HG03064 (cell line): ENCODE results near the gene ZBTB43.
"Not testable (repeated sequence)": the region's sequence is repeated elsewhere in the genome, so short reads cannot be mapped to it uniquely, and the experiment has no call there.

Experiments
- ATAC-seq: cut with Tn5 transposase; IDR thresholded peaks from one replicate; pipeline ENCODE4 v1.9.1; 2021; ENCODE audit warnings: low read depth; ENCODE audit not compliant: unreplicated experiment

Gene ZBTB43, protein sequence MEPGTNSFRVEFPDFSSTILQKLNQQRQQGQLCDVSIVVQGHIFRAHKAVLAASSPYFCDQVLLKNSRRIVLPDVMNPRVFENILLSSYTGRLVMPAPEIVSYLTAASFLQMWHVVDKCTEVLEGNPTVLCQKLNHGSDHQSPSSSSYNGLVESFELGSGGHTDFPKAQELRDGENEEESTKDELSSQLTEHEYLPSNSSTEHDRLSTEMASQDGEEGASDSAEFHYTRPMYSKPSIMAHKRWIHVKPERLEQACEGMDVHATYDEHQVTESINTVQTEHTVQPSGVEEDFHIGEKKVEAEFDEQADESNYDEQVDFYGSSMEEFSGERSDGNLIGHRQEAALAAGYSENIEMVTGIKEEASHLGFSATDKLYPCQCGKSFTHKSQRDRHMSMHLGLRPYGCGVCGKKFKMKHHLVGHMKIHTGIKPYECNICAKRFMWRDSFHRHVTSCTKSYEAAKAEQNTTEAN

DNA sequence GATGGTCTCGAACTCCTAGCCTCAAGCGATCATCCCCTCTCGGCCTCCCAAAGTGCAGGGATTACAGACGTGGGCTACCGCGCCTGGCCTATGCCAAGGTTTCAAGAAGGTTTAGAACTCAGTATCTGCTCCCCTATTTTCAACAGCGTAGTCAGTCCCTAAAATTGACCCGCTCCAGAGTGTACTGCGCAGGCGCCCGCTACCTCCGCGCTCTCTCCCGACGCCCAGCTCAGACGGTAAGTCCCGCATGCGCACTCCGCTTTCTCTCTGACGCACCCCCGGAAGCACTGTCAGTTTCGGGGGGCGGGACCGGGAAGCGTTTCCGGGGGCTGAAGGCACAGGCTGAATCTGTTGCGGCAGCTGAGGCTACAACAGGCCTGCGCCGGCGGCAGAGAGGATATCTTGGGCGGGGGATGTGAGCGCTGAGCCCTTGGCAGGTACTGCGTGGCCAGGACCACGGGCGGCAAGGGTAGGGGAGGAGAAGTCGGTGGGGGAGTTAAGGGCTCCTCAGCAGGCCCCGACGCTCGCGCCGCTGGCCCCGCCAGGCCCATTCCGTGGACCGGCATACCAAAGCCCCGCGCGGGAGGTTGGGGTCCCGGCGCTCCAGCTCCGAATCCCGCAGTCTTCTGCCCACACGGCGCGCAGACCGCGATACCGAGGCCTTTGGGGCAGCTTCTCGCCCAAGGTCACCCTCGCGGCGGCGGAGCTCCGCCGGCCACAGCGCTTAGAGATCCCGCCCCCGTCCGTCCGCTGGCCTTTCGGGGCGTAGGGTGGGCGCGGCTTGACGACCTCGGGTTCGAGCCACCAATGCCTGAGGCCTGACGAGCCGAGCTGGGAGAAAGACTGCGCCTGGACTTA, at the start of gene ZBTB43:
Gene ZBTB43, plus strand, starts transcription at position 345 of the 858 bp plus-strand sequence. CDS start 27,470 bp downstream, outside the sequence.
- peak; percentile 61 for ATAC-seq

DNA sequence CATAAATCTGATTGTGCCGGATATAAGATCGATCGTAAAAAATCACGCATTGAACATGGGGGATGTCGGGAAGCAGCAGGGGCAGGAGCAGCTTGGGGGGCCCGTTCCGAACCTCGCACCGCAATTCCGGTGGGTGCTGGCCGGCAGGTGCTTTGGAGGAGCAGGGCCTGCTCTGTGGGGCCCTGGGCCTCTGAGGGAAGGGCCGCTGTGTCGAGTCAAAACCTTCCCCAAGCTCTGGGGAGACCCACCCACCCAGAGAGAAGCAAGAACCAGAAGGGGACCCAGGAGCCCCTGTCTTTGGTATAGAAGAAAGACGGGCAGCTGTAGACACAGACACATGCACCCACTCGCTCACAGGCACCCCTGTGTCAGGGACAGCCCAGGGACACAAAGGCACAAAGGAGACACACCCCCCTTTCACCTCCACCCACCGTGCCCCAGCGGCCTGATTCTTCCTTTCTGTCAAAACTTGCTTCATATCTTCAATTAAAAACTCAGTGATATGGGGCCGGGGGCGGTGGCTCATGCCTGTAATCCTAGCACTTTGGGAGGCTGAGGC, 49.4 kb upstream of the ZBTB43 start:
- no peak for ATAC-seq

DNA sequence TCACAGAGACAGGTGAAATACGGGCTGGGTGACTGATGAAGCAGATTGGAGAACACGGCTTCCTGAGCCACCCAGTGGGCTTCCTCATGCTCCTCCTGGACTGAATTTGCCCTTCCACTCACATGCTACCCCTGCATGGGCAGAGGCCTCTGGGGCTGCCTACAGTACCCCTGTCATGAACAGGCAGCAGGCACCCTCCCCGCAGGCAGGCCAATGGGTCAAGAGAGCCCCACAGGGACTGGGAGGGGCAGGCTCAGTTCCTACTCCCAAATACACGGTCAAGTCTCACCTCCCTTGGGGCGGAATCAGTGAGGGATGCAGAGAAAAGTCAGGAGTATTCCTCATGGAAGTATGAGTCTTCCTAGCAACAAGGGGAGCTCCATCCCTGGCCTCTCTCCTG, 48.6 kb upstream of the ZBTB43 start:
- no peak for ATAC-seq

DNA sequence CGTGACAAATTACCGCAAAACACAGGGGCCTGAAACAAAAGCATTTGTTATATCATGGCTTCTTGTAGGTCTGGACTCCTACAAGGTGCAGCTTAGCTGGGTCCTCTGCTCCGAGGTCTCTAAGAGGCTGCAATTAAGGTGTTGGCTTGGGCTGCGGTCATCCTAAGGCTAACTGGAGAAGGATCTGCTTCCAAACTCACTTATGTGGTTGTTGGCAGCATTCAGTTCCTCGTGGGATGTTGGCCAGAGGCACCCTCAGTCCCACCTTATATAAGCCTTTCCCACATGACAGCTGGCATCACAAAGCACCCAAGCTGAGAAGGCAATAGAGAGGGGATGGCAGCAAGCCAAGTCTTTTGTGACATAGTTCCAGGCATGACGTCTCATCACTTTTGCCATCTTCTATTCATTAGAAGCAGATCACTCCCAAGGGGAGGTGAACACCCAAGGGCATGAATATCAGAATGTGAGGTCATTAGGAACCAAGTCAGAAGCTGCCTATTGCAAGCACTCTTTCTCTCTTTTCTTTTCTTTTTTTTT, 47.9 kb upstream of the ZBTB43 start:
- no peak for ATAC-seq

DNA sequence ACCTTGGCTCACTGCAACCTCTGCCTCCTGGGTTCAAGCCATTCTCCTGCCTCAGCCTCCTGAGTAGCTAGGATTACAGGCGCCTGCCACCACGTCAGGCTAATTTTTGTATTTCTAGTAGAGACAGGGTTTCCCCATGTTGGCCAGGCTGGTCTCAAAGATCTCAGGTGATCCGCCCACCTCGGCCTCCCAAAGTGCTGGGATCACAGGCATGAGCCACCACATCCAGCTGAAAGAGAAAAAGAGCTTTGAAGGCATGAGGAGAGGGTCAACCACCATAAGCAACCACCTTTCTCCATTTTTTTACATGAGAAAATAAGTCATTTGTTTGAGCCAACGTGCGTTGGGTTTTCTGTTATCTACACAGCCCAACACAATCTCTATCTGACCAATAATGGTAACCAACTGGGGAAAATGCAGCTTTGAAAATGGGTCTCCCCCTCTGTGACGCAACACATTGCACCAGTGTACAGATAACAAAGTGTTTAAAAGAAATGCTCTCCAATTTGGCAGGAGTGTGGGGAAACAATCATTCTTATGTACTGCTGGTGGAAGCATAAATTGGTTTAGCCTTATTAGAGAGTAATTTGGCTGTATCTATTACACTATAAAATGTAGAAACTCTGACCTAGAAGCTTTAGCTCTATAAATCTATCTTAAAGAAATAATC, 45.8 kb upstream of the ZBTB43 start:
- ATAC-seq, result no peak

DNA sequence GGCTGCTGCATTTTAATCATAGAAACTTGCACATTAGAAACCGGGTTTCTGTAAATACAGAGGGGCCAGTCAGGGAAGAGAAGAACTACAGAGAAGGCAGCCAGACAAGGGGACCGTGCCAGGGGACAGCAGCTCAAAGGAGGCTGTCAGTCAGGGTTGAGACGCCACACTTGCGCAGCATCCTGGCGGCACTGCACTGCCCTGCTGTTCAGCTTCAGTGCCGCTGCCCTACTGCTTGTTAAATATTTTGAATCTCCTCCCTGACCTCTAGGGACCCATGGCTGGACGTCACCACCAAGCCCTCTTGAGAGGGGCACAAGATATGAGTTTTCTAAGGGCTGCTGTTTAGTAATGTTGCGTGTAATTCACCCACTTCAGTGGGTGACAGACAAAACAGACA, 43.6 kb upstream of the ZBTB43 start:
- ATAC-seq, result no peak

DNA sequence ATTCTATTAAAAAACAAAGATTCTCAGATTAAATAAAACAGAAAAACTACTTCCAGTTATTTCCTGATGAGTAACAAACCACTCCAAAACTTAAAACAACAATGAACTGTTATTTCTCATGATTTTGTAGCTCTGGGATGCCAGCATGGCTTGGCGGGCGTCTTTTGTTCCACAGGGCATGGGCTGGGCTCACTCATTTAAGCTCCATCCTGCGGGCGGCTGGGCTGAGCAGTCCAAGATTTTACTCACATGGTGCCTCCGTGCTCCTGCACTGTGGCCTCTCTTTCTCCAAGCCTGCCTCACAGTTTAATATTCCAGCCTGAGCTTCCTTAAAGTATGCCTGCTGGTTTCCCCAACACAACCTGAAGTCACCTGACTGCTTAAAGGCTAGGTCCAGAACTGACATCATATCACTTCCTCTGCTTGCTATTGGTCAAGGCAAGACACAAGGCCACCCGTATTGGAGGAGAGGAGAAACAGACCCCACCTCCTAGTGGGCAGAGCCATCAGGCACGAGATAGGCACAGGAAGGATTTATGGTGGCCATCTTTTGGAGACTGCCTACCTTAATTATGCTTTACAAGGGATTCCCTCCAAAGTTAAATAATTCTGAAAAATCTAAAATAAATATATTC, 41.6 kb upstream of the ZBTB43 start:
- ATAC-seq, result no peak

DNA sequence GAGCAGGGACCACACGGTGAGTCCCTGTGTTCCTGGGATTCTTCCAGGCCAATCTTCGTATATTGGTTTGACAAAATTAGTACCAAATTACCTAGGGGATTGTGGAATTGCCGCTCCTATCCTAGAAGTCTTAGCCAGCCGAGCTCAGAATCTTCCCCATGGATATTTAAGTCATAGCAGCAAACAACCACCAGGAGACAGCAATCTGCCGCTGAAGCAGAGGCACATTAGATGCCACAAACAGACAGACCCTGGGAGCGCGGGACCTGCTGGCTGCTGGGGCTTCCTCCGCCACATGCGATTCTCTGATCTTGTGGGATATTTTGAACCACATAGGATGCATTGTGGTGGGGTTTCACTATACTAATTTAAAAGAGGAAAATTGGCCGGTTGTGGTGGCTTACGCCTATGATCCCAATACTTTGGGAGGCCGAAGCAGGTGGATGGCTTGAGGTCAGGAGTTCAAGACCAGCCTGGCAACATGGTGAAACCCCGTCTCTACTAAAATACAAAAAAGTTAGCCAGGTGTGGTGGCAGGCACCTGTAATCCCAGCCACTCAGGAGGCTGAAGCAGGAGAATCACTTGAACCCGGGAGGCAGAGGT, 31.7 kb upstream of the ZBTB43 start:
- no peak for ATAC-seq

DNA sequence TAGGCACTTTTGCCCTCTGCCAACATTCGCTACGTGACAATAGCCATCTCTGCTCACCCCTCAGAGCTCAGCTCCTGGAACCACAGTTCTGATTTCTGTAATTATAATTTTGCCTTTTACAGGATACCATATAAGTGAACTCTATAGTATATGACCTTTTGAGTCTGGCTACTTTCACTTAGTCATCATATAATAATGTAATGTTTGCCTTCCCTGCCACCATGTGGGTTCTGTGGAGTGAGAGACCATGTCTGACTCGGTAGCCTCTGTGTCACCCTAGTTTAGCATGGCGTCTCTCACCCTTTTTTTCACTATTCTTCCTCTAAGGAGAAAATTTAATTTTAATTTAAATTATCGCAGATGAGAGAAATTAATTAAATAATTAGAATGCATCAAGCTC, 28.9 kb upstream of the ZBTB43 start:
- ATAC-seq, result no peak

DNA sequence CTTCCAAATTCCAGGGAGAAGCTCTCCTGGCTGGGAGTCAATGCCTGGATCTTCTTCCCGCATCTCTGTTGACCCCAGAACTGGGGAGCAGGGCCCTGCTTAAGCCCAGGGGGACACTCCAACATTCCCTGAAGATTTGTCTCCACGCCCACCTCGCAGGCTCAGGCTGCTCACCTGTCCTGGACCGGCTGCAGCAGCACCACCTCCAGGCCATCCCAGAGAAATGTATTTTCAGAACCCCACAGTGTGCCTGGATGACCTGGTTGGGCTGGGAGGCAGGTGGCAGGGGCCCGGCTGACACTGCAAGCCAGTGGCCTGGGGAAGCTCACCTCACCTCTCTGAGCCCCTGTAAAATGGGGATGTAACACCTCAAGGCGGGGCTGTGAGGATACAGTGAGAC, 27.1 kb upstream of the ZBTB43 start:
- ATAC-seq, result no peak

DNA sequence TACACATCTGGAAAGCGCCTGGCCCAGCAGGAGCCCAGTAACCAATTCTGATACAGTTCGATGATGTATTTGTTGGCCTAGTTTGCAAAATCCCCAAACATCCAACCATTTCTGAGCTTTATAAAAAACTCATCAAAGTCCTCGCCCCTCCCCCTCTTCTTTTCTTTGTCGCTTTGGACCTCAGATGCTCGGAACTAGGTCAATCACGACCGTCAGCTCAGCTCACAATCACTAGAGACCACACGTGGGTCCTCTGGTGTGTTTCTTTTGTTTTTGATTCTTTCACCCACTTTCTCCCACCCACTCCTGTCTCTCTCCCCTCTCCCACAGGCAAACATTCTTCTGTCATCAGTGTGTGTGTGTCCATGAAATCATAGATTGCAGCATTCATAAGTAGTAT, 26.7 kb upstream of the ZBTB43 start:
- ATAC-seq, result no peak

DNA sequence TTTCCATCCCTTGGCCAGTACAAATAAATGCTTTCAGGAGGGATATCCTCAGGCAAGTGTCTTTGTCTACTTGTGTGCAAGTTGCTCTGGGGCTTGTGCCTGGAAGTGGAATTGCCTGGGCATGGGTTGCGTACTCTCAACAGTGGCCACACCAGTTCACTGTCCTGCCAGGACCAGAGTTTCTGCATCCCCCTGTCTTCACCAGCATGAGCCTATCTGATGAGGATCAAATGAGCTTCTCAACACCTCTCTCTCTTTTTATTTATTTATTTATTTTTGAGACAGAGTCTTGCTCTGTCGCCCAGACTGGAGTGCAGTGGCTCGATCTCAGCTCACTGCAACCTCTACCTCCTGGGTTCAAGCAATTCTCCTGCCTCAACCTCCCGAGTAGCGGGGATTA, 26.1 kb upstream of the ZBTB43 start:
- not testable (repeated sequence) for ATAC-seq

DNA sequence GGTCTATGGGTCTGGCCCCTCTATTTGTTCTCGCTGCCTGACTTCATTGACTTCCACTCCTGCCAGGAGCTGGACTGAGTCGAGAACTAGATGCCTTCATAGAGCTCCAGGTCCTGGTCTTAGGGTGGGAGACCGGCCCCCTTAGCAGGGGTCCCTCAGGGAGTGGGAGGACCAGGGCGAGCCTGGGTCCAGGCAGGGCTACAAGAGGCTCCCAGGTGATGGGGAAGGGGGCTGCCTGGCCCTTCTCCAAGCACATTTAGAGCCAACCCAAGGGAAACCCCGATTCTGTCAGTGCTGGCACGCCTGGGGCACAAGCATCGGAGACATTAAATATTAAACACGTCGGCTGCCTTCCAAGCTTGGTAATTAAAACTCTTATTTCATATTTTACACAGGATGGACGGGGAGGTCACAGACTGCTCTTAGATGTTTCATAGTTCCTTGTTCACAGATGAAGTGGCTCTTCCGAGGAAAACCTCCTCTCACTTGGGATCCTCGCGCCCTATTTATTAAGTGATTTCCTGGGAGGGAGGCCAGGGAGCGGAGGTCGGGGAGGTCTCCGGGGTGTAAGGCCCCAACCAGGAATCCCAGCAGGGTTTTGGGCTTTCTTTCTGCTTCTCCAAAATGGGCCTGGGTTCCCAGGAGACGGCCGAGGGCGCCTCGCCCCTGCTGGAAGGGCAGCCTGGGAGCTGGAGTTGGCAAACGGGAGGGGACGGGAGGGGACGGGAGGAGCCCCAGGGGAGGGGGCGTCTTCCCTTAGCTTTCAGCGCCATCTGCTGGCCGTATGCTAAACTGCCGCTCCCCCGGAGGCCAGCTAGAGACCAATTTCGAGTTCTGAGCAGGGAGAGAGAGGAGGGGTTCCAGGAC, 23.4 kb upstream of the ZBTB43 start:
- ATAC-seq, result no peak

DNA sequence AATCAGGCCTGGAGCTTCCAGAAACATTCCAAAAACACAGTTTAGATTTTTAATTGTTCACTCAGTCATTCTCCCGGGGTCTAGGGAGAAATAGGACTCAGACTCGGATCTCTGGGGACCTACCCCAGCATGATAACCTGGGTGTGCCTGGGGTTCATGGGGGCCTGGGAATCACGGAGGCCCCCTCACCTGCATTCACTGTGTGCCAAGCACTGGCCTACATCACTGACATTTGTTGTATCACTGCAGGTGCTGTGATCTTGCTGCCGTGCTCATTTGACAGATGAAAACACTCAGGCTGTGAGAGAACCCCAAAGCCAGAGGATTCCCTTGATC, 22.8 kb upstream of the ZBTB43 start:
- ATAC-seq, result no peak

DNA sequence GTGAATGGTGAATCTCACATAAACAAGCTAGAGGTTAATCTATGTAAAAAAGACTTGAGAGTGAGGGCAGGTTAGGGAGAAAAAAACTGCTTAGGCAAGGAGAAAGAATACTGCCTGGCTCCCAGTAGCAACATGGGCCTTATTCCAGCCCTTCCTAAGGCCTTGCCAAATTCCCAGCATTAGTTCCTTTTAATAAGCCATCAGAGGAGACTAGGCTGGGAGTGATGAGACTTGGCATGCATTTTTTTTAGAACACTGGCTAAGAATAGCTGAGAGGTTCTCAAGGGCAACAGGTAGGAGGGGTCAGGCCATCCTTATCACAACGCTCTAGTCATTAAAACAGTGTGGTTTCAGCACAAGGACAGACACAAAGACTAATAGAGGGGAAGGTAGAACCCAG, 20.9 kb upstream of the ZBTB43 start:
- ATAC-seq, result no peak

DNA sequence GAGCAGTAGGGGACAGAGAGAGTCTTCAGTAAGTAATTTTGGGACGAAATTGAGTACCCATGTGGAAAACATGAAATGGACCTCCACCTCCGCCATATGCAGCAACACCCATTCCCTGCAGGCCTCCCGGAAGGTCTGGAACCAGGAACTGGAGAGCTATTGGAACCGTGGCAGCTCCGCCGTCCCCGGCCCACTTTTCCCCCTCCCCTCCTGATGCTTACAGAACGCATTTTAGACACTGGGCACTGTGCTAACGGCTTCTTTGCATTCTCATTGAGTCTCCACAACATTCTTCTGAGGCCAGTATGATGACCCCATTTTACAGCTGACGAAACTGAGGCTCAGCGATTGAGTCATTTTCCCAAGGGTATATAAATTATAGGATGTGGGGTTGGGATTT, 20.4 kb upstream of the ZBTB43 start:
- ATAC-seq, result no peak

DNA sequence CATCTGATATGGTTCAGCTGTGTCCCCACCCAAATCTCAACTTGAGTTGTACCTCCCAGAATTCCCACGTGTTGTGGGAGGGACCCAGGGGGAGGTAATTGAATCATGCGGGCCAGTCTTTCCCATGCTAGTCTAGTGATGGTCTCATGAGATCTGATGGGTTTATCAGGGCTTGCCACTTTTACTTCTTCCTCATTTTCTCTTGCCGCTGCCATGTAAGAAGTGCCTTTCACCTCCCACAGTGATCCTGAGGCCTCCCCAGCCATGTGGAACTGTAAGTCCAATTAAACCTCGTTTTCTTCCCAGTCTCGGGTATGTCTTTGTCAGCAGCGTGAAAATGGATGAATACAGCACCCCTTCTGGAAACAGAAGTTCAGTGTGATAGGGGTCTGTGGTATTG, 20.0 kb upstream of the ZBTB43 start:
- ATAC-seq, result not testable (repeated sequence)

DNA sequence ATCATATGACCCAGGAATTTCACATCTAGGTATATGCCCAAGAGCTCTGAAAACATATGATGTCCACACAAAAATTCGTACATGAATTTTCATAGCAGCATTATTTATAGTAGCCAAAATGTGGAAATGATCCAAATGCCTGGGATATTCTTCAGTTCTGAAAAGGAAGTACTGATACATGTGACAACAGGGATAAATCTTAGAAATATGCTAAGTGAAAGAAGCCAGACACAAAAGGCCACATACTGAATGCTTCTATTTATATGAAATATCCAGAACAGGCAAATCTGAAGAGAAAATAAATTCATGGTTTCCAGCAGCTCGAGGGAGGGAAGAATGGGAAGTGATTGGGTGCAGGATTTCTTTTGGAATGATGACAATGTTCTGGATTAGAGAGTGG, 16.8 kb upstream of the ZBTB43 start:
- no peak for ATAC-seq
